ENCODE results near the gene BOD1L1.

DNA sequence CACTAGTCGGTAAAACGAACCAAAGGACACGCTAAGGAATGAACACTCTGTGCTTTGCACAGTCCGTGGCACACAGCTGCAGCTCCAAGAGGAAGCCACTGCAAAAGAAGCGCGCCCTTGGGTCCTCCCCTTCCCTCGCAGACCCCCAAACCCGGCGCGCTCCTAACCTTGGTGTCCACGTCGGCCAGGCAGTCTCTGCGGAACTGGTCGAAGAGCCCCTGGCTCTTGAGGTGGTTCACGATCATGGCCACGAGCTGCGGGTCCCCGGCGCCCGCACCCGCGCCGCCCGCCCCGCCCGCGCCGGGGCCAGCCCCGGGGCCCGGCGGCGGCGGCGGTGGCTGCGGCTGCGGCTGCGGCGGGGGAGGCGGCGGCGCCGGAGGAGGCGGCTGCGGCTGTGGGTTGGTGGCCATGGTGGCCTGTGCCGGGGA is 333 bp downstream of the BOD1L1 start:
- TF ChIP-seq, protein P1, sequence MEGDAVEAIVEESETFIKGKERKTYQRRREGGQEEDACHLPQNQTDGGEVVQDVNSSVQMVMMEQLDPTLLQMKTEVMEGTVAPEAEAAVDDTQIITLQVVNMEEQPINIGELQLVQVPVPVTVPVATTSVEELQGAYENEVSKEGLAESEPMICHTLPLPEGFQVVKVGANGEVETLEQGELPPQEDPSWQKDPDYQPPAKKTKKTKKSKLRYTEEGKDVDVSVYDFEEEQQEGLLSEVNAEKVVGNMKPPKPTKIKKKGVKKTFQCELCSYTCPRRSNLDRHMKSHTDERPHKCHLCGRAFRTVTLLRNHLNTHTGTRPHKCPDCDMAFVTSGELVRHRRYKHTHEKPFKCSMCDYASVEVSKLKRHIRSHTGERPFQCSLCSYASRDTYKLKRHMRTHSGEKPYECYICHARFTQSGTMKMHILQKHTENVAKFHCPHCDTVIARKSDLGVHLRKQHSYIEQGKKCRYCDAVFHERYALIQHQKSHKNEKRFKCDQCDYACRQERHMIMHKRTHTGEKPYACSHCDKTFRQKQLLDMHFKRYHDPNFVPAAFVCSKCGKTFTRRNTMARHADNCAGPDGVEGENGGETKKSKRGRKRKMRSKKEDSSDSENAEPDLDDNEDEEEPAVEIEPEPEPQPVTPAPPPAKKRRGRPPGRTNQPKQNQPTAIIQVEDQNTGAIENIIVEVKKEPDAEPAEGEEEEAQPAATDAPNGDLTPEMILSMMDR (IDR thresholded peaks at IDR 0.05; ENCODE audit: low read length), result no peak
- no peak for TF ChIP-seq EZH2 (IDR thresholded peaks at IDR 0.05; ENCODE audit: borderline replicate concordance, low read length)
